Measurements from ENCODE around the gene ITGA1.
"Not testable (repeated sequence)": the region's sequence is repeated elsewhere in the genome, so short reads cannot be mapped to it uniquely, and the experiment has no call there.

ITGA1 gene

DNA sequence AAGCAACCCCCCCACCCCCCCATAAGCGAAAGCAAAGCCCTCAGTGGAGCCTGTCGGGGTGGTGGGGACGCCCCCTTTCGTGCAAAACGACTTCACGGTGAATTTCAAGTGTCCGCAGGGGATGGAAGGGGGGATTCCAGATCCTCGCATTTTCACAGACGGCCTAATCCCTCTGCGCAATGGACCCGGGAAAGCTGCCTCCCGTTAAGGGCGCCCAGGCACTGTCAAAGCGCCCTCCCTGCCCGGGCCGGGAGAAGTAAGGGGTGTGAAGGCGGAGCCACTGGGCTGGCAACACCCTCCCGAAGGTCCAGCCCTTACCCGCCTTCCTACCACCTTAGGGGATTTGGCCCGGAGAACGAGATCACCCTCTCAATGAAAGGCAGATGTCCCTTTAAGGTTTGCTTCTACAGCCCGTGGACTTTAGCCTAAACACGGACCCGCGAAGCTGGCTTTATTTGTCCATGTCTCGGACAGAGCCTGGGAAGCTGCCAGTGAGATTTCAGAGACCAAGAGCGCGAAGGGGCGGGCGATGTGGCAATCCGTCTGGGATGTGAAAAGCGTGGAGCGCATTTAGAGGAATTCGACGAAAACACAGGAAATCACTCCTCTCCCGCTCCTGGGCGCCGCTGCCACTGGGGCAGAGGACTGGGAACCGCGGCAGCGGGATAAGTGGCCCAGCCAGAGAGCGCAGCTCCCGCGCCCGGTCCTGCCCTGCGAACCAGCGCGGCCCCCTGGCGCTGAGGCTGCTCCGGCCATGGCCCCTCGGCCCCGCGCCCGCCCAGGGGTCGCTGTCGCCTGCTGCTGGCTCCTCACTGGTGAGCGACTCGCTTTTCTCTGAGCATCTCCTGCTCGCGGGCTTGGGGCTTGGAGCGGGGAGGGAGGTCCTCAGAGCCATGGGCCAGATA is at the start of gene ITGA1, which contains the start of gene PELO:
ITGA1 (plus strand) TSS at position 317 of the 905 bp plus-strand sequence; CDS start at position 755, 438 bp downstream.
PELO (plus strand) TSS at position 317 of the 905 bp plus-strand sequence. CDS start 12,479 bp downstream, outside the sequence.
- peak; percentile 87 for DNase-seq

DNA sequence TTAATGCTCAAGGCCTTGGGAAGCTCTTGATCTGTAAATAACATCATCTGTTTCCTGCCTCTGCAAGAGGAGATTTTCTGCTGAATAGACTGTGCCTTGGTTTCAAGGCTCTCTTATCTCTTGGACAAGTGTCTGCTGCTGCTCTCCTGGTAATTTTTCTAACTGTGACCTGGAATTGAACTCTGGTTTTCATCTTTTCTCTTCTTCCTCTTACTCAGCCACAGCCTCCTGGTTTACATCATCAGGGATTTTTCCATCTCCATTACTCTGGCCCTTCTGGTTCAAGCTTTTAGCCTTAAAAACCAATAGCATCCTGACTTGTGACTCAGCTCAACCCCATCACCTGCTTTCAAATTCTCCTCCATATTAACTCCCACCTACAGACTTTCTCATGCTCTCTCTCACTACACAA is 49.6 kb upstream of the ITGA1 start:
- DNase-seq: no peak

DNA sequence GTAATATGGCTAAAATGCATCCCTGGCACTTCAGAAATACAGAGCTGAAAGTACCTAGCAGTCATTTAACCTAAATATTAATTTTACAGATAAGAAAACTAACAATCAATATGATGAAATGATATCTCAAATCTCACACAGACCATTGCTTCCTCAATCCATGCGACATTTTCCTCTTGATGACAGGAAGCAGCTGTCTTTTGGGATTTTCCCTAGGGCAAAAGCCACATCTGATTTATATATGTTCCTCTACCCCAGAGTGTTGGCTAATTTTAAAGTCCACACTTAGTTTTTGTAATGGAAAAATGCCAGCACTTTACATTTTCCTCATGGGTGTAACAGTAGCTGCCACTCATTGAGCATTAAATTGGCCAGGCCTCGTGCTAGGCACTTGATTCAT is 47.7 kb upstream of the ITGA1 start:
- no peak for DNase-seq

DNA sequence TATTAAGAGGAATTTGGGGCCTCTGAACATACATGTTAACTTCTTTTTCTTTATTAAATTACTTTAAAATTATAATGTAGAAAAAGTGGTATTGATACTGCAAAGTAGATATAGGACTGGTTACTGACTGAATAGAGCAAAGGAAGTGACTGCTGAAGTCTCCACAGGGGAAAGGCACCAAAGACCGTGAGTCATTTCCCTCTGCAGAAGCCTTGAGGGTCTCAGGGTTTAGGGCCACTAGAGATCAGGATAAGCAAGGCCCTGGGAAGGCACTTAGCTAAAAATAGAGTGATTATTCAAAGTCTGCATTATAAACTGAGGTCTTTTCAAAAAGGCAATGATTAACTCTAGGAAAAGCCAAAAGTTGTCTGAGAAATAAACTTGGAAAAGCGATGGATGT is 44.7 kb upstream of the ITGA1 start:
- DNase-seq: no peak

DNA sequence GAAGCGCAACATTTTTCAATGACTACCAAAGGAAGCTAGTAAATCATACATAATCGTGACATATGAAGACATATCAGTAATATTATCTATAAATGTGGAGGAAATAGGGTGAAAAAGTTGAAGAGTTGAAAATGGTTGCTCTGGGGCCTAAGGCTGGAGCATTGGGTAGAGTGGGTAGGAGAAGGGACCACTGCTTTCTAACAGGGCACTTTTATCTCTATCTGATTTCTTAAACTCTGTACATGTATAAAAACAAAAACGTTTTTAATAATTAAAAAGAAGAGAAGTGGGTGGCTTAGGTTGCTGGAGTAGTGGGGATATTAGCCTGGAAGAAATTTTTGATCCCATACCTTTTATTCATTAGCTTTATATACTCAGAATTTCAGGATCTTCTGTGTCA is 44.2 kb upstream of the ITGA1 start:
- no peak for DNase-seq

DNA sequence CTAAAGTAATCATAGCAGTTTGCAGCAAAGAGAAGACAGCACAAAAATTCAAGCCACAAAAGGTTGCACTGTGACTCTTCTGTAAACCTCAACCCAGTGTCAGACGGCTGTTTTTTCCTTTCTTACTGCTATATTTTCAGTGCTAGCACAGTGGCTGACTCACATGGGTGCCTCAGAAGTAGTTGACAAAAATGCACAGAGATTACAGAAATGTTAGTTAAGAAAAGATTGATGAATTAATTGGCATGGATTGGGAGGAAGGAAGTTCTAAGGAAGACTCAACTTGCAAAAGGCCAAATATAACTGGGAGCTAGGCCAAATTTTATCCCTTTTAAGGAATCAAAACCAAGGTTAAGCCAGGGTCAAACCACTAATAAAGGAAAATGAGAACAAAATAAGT is 43.7 kb upstream of the ITGA1 start:
- DNase-seq: peak; percentile 49

DNA sequence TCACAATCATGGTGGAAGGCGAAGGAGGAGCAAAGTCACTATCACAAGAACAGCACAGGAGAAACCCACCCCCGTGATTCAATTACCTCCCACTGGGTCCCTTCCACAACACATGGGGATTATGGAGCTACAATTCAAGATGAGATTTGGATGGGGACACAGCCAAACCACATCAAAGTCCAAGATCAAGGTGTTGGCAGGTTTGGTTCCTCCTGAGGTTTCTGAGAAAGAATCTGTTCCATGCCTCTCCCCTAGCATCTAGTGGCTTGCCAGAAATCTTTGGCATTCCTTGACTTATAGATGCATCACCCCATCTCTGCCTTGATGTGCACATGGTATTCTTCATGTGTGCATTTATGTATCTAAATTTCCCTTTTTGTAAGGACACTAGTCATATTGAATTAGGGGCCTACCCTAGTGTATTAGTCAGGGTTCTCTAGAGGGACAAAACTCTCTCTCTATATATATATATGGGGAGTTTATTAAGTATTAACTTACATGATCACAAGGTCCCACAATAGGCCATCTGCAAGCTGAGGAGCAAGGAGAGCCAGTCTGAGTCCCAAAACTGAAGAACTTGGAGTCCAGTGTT is 42.8 kb upstream of the ITGA1 start:
- DNase-seq: not testable (repeated sequence)

DNA sequence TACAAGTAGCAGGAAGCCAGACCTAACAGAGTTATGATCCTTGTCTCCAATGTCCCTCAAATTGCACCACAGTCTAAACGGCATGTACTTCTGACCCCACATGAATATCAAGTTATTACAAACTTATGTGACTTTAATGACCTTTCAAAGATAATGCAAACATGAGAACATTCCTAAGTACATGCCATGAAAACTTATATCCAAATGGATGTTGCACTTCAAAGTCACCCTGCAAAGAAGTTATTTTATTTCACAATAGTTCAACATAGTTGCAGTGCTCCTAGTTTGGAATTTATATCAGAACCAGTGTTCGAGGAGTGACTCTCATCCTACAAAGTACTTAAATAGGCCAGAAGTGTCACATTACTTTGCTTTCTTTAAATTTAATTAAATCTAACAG is 41.2 kb upstream of the ITGA1 start:
- DNase-seq: no peak

DNA sequence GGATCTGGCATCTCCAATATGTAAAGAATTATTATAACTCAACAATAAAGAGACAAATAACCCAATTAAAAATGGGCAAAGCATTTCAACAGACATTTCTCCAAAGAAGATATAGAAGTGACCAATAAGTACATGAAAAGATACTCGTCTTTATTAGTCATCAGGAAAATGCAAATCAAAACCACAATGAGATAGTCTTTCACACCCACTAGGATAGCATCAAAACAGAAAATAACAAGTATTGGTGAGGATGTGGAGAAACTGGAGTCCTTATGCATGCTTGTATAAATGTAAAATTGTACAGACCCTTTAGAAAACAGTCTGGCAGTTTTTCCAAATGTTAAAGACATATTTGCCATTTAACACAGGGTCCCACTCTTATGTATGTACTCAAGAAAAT is 39.1 kb upstream of the ITGA1 start:
- no peak for DNase-seq

DNA sequence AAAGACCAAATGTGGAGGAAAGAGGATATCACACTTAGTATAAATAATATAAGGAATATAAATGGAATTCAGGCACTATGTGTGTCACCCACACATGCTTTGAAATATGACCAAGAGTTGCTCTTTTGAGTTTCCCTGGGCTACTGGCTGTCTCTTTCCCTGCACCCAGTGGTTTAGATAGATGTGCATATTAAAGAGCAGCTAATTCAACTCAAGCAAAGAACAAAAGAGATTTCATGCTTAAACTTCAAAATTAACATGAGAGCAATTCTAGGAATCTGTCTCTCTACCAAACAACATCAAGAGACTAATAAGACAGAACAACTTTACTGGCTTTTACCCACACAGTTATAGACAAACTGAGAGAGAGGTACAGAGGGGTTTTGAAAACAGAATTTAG is 38.0 kb upstream of the ITGA1 start:
- no peak for DNase-seq

DNA sequence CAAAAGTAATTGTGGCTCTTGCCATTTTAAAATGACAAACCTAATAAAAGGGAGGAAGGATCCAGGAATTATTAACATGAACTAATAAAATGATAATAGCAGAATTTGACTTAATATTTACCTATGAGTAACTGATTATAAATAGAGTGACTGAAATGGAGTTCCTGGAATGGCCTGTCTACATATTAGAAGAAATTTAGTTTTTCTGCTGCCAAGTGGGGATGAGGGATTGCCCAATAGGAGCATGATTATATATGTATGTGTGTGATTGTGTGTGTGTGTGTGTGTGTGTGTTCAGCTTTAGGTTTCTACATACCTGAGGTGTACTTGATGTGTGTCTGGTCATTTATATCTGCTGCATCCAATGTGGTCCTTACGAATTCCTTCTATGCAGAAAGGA is 36.6 kb upstream of the ITGA1 start:
- no peak for DNase-seq

DNA sequence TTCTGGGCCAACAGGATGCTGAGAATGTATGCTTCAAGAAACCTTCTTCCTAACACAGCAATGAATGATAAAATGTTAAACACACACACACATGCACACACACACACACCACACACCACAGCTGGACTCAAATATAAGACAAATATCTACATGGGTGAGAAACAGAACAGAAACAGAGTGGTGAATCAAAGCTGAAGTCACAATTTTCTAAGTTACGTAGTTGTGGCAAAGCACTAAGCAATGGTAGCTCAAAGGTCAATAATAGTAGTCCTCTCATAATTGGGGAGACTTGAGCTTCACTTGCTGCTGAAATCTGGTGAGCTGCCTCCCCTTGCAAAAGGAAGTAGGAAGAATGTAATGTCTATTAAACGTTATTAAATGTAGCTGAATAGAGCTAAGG is 33.7 kb upstream of the ITGA1 start:
- no peak for DNase-seq

DNA sequence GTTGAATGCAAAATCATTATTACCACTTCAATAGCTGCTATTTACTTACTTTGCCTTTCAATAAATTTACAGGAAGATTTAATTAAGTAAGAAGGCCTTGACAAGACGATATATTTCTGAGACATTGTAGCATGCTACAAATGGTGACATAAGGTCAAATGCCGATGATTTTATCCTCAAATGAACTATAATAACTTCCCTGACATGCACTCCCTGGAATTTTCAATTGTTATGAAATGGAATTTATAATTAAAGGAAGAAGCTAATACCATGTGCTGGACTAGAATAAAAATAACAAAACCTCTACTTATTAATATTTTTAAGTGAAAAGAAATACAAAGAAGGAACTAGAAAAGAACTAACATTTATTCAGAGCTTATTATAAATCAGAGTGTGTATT is 30.2 kb upstream of the ITGA1 start:
- peak; percentile 11 for DNase-seq

DNA sequence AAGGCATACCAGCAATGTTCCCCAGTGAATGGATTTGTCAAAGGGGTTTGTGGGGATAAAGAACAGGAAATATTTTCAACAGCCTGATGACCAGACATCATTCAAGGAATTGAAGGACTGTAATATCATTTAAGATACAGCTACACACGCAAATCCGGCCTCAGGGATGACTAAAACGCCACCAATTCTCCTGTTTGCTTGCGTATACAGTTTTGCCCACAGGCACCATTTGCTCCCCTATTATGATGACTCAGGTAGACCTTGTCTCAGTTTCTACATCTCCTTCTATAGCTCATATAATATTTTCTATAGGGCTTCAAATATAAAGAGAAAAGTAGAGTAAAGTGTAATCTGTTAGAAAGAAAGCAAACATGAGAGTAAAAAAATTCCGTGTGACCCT is 29.7 kb upstream of the ITGA1 start:
- DNase-seq: no peak

DNA sequence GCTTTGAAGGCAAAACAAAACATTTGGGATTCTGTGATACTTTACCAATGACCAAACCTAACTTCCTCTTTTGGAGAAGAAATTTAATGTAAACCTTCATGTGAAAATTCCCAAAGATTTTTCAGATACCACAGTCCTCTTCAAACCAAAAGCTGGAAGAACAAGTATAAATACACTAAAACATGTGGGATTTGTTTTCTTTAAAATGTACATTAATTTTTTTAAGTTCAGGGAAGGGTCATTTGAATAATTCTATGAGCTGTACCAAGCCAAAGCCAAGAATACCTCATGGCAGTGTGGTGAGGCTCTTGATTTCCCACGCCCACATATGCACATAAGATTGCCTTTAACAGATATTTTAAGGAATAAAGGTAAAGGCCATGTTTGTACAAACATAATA is 28.4 kb upstream of the ITGA1 start:
- DNase-seq: no peak

DNA sequence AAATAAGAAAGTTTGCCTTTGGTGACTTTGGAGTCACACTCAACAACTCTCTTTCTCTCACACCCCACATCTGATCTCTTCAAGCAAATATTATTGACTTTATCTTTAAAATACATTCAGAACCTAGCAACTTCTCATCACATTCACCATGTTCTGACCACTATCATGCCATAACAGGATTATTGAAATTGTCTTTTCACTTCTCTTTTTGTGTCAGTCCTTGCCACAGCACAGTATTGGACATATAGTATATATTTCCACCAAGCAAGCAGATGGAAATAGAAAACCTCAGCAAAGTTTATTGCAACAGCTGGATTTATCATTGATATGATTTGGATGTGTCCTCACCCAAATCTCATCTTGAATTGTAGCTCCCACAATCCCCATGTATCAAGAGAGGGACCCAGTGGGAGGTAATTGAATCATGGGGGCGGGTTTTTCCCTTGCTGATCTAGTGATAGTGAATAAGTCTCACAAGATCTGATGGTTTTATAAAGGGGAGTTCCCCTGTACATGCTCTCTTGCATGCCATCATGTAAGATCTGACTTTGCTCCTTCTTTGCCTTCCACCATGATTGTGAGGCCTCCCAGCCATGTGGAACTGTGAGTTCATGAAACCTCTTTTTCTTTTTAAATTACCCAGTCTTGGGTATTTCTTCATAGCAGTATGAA is 26.9 kb upstream of the ITGA1 start:
- DNase-seq: no peak

DNA sequence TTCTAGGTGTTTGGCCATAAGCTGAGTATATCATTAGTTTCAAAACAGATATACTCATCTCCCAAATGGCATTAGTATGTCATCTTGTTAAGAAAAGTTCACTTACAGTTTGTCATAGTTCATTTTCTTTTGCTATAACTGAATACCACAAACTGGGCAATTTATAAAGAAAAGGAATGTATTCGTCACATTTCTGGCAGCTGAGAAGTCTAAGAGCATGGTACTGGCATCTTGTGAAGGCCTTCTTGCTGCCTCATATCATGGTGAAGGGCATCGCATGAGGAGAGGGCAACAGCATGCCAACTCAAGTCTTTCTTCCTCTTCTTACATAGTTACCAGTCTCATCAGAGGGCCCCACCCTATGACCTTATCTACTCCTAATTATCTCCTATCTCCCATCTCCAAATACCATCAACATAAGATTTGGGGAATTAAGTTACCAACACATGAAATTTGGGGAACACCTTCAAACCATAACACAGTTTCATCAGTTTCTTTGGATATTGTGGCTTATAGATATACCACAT is 20.4 kb upstream of the ITGA1 start:
- DNase-seq: no peak

DNA sequence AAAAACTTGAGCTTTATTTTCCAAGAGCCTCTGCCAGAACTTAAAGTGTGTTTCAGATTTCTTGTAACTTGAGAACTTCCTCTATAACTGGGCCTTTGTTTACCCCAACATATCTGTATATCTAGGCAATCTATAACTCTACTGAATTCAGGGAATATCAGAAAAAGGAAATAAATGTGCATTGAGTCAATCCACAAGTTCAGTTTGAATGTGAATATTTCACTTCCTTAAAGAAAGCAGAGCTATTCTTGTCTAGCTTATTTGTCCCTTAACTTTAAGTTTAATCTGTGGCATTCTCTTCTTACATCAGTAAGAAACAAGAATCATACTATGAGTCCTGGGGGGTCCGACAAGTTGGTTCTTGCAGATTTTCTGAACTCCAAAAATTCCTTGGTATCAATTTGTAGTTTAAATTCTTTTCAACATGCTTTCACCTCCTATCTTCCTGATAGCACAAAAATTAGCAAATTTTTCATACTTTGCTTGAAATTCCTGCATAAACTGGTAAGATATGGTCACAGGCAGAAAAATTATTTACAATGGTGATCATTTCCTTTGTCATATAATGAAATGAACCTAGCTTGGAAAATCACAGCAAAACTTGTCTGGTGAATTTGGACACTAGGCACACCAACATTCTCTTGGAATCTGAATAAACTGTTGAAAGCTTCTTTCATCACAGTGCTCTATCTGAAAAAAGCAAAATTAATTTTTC is 19.8 kb upstream of the ITGA1 start:
- DNase-seq: no peak

DNA sequence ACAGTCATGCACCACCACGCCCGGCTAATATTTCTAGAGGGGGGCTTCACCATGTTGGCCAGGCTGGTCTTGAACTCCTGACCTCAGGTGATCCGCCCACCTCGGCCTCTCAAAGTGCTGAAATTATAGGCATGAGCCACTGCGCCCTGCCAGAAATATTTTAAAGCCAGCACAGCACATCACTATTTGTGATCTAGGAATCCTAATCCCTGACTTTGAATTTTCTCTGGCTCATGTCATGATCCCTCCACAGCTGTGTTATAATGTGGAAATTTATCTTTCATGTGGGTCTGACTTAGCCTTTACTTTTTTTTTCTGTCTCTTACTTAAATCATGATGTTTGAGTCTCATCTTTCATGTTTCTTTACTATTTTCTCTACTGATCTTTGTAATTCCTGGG is 18.7 kb upstream of the ITGA1 start:
- no peak for DNase-seq

DNA sequence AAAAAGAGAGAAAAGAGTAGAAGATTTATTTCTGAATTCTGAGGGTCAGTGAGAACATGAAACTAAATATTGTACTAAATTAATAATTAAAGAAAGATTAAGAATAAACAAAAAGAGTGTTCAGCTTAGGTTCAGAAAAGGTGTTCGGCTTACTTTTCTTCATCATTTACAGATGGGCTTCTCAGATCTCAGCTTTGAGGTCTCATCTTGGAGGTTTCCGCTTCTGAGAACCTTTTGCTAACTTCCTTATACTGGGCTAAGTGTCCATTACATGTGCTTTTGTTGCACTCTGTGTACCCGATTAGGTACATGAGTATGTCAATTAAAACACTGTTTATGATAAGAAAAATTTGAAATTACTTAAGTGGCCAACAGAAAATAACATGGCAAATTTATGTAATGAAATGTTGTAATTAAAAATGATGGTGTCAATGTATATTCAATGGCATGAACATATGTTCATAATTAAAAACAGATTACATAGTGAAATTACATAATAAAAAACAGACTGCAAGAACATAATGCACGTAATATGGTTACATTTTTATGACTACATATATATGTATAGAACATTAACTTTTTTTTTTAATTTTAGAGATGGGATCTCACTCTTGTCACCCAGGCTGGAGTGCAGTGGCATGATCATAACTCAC is 17.3 kb upstream of the ITGA1 start:
- DNase-seq: no peak

DNA sequence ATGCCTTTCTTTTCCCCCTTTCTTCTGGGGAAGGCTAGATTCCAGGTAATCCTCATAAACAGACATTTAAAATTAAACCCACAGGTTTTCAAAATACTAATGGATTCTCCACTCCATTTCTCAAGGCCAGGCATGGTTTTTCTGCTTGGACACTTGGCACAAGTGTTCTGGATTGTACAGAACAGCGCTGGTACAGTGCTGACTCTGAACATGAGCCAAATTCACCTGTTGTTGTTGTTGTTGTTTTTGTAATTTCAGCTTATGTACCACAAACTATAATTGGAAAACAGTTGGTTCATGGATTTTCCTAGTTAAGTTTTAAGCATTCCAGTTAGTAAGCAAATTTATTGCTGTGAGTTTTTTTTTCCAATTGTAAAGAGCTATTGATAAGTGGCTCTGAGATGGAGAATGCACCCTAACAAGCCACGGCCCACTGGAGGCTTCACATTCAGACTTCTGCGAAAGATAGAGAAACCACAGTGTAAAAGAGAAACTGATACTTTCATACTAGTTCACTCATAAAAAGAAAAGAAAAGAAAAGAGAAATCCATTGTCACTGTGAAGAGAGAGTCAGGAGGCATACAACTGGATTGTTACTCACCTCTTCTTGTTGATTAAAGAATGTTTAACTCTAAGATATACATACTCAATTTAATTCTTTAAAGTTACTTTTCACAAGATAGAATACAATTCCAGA is 16.2 kb upstream of the ITGA1 start:
- no peak for DNase-seq

DNA sequence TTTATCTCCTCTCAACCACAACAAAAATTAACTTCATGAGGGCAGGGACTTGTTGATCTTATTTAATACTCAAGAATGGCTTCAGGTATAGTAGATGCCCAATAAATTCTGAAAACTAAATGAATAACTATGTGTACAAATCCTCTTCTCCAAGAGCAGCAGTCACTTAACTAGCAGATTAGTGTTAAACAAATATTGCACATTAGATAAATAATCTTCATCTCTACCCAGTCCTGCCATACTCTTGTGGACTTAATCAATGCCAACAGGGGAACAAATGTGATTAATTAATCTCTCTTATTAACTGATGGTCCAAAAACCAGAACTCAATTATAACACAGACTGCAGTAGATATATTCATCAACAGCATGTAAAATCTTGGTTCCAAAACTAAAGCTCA is 15.0 kb upstream of the ITGA1 start:
- no peak for DNase-seq

All from HCEC 1CT (cell line).